ENCODE results near the gene BAG3.
"Not testable (repeated sequence)": the region's sequence is repeated elsewhere in the genome, so short reads cannot be mapped to it uniquely, and the experiment has no call there.

Gene BAG3

GRCh38 chr10:119650692-119651513 is at the start of gene BAG3:
Gene BAG3 (plus strand): TSS chr10:119651380. CDS start chr10:119651676, 296 bp downstream.
- DNase-seq, result peak; percentile 37 to 50

DNA sequence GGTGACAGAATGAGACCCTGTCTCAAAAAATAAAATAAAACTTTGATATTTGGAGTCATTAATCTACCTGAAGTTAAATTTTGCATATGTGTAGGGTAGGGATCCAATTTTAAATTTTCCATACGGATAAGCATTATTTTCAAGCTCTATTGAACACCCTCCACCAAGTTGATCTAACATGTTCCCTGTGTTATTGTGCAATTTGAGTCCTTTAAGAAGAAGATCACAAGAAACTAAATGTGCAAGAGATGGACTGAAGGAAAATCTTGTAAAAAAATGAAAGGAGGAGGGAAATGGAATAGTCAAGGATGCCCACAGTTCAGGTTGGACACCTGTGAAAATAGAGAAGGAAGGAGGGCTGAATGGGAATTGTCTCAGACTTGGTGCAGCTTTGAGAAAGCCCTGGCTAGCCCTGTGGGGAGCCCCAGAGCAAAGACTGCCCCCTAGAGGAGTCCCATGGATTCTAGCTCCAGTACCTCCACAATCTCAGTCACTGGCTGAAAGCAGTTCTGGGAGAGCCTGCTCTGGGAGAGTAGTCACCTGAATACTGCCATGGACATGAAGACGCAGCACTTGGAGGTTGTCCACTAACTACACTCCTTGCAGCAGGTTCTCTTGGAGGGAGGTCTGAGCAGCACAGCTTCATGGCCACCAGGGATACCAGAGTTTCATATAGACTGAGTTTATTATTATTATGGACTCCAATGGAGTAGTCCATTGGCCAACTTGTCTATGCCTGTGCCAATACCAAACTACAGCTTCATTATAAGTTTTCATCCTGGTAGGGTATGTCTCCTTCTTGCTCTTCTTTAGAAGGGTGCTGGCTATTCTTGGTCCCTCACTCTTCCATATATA is 48.7 kb upstream of the BAG3 start:
- DNase-seq, result no peak

DNA sequence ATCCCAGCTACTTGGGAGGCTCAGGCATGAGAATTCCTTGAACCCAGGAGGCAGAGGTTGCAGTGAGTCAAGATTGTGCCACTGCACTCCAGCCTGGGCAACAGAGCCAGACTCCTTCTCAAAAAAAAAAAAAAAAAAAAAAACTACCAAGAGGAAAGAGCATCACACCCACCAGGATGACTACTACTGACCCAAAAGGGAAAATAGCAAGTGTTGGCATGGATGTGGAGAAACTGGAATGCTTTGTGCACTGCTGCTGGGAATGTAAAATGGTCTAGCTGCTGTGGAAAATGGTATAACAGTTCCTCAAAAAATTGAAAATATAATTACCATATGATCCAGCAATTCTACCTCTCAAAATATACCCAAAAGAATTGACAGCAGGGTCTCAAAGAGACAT is 46.7 kb upstream of the BAG3 start:
- no peak for DNase-seq

DNA sequence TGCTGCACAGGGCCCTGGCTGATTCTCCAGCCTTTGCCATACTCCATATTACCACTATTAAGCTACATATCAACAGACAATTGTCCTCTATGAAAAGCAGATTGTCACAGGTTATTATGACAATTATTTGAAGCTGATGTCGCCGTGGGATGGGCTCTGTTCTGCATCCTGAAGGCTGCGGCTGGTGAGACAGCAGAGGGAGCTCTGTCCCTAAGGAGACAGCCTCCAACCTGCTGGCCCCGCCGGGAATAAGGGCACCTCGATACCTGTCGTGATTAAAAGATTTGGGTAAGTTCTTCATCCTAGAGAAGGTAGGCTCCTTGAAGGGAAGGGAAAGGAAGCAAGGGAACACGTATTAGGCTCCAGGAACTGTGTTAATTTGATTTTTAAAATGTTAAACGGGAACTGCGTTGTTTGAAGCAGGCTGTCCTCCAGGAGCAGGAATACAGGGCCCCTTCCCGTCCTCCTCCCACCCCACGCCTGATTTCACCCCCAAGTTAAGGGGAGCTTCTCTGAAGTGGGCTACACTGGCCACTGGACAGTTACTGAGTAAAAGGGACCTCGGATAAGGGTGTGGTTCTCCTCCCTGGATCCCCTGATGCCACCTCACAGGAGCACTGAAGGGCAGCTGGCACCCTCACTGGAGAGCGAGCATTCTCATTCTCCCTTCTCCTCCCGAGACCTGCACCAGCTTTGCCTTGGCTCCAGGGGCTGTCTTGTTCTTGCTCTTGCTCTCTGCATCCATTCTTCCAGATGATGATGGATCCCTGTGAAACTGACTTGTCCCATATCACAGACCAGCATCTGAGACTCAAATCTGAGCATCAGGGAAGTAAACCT is 42.6 kb upstream of the BAG3 start:
- peak; percentile 28 to 30 for DNase-seq

- DNase-seq, result no peak
Measured at GRCh38 chr10:119609516-119609915, 41.7 kb upstream of the BAG3 start.

GRCh38 chr10:119611433-119611832 is 39.7 kb upstream of the BAG3 start:
- no peak for DNase-seq

DNA sequence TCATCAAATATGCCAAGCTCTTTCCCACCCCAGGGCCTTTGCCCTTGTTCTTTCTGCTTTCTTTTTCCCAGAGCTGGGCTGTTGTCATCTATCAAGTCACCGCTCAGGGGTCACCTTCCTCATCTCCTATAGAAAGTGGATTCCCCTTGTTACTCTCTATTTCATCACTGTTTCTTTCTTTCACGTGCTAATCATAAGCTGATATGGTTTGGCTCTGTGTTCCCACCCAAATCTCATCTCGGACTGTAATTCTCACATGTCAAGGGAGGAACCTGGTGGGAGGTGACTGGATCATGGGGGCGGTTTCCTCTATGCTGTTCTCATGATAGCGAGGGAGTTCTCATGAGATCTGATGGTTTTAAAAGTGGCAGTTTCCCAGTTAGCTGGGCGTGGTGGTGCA is 37.4 kb upstream of the BAG3 start:
- no peak for DNase-seq

- DNase-seq, result no peak
Measured at GRCh38 chr10:119614686-119615085, 36.5 kb upstream of the BAG3 start.

DNA sequence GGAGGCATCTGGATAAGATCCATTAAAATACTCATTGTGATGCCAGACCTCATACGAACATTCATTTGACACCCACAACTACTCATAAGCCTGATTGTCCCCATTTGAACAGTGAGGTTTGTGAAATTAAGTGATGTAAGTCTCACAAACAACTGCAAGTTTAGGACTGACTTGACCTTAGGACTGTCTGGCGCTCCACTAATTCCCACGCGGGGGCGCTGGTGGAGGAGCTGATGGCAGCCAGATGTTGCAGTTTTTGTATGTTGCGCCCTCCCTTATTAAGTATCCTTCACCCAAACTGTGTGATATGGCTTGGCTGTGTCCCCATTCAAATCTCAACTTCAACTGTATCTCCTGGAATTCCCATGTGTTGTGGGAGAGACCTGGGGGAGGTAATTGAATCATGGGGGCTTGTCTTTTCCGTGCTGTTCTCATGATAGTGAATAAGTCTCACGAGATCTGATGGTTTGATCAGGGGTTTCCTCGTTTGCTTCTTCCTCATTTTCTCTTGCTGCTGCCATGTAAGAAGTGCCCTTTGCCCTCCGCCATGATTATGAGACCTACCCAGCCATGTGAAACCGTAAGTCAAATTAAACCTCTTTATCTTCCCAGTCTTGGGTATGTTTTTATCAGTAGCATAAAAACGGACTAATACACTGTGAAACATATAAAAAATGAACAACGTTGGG is 34.2 kb upstream of the BAG3 start:
- DNase-seq, result no peak

GRCh38 chr10:119619215-119619614 is 32.0 kb upstream of the BAG3 start:
- no peak for DNase-seq

GRCh38 chr10:119619811-119620210 is 31.4 kb upstream of the BAG3 start:
- DNase-seq, result not testable (repeated sequence)

DNA sequence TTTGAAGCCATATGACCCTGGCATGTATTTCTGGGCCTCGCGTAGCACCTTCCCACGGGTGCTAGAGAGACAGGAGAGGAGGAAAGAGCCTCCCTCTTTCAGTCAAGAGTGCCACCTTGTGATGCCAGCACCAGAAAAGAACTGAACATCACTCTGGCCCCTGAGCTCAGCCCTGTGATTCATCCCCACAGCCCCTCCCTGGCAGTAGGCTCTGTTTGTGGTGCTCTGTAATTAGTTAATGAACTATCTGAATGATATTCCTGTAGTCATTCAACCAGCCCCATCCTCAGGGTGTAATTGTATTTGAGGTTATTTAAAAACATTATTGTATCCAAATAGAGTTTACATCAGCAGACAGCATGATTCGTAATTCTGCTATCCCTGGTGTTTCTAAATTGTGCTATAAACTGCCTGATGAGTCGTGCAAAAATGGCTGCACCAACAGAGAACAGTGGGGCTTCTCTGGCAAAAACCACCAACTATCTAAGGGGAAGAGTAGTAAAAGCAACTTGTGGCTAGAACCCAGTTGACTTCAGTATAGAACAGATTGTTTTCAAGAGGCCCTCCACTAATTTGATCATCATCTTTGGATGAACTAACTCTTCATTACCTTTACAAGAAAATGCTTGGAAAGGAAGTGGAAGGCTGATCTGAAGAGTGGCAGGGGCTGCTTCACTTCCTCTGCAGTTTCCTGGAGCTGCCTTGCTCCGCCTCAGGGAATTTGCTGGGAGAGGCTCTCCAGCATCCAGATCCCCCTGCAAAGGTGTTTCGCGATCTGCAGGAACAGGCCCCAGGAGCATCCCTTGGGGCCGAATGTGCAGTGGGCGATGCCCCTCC is 30.7 kb upstream of the BAG3 start:
- no peak for DNase-seq

GRCh38 chr10:119621078-119621384 is 30.1 kb upstream of the BAG3 start:
- DNase-seq, result no peak

DNA sequence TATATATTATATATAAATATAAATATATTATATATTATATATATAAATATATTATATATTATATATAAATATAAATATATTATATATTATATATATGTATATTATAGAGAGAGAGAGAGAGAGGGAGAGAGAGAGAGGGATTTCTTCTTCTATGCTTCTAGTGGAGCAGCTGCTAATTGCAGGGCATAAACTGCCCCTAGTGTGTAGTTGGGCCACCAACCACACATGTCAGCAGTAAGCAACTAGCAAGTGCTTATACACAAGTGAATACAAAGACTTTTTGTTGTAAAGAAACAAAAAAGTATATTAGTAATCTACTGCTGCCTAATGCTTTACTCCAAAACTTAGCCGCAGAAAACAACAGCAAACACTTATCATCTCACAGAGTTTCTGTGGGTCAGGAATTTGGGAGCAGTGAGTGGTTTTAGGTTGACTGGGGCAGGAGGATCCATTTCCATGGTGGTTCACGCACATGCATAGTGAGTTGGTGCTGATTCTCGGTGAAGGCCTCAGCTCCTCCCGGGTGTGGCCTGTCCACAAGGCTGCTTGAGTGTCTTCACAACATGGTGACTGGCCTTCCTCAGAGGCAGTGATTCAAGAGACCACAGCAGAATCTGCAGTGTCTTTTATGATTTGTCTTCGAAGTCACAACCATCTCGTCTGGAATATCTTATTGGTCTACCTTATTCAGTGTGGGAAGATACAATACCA is 25.5 kb upstream of the BAG3 start:
- no peak for DNase-seq

- DNase-seq, result no peak
Measured at GRCh38 chr10:119630300-119630699, 20.9 kb upstream of the BAG3 start.

GRCh38 chr10:119633538-119634218 is 17.5 kb upstream of the BAG3 start:
- DNase-seq, result no peak

DNA sequence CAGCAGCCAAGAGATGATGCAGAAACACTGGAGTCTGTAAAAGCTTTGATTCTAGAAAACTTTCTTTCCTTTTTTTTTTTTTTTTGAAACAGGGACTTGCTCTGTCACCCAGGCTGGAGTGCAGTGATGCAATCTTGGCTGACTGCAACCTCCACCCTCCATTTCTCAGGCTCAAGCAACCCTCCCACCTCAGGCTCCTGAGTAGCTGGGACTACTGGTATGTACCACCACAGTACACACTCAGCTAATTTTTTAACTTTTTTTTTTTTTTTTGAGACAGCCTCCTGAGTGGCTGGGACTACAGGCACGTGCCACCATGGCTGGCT is 17.0 kb upstream of the BAG3 start:
- no peak for DNase-seq

GRCh38 chr10:119637631-119638030 is 13.5 kb upstream of the BAG3 start:
- no peak for DNase-seq

DNA sequence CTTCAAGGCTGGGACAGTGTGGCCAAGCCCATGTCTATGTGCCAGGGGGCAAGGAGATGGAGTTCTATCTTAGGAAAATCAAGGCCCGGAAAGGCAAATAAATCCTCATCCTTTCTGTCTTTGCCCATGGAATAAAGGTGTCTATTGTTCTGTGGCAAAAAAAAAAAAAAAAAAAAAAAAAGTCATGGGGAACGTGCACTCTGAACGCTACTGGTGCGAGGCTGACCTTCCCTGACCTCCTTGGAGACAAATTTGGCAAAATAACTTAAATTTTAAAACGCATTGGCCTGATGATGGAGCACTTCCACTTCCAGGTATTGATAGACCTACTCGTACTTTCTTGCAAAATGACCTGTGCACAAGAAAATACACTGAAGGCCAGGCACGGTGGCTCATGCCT is 12.2 kb upstream of the BAG3 start:
- no peak for DNase-seq

GRCh38 chr10:119640384-119640783 is 10.8 kb upstream of the BAG3 start:
- no peak for DNase-seq

All from NCI-H2081 (cell line).